Stimulated activated CD4-positive, alpha-beta T cell treated with anti-CD3 and anti-CD28 coated beads, Interleukin-15, amount 100 ng/mL, for 48 hours (primary cell): ENCODE results near the gene PIR.

Experiments used
- DNase-seq, 2 donors: peaks; one replicate each; pipeline ENCODE4 v3.0.0-alpha.2; 2020; ENCODE audit warnings: low read depth in 2 of 2

Gene PIR

GRCh38 chrX:15493118-15493962 lies at the start of gene PIR:
Gene PIR (minus strand): TSS chrX:15493333. CDS start chrX:15491257, 2,076 bp downstream.
- DNase-seq = peak in 1 of 2 donors; percentile 52

- DNase-seq = no peak
Observed at GRCh38 chrX:15530318-15530717, 37.2 kb upstream of the PIR start.

- DNase-seq = no peak
Observed at GRCh38 chrX:15529165-15529564, 36.0 kb upstream of the PIR start.

DNA sequence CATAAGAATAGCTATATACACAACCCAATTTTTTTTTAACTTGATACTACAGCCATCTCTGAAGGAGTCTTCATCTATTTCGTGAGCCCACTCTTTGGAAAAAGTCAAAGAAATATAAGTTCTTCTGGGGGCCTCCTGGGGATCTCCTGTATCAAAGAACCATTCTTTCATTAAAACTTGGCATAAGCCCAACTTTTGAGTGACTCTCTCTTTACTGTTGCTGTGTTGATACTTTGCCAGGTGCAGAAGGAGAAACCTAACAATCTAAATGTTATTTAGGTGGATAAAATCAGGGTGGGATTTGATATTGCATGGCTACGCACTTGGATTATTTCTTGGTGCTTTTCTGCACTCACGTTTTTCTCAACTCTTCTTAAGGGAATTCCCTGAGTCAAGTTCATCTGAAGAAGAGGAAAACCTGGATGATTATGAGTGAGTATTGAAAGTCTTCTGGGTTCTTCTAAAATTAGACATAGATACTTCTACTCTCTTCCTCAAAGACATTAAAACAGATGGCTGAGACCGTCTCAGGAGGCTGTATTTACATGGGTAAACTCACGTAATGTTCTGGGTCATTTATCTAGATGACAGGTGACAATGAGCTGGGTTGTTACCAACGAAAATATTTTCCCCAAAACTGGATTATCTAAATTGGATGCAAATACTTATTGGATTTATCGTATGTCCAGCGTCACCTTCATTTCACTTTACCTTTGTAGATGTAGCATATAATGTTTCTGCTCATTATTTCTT lies 32.7 kb upstream of the PIR start:
- no peak for DNase-seq

- no peak for DNase-seq
Observed at GRCh38 chrX:15524417-15524816, 31.3 kb upstream of the PIR start.

DNA sequence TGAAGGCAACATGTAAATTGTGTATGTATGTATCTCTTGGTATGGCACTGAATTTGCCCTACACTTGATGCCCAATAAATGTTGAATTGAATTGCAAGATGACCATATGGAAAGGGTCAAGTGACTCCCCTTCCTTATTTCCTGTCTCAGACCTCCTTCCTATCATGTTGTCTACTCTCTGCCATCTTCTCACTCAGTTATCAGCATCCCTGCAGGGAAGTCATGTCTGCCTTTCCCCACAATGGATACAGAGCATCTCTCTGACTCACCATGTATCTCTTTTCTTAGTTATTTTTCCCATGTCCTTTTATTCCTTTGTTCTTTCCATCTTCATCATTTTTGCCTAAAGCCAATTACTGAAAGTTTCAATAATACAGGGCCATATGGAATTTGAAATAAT lies 30.0 kb upstream of the PIR start:
- DNase-seq = no peak

DNA sequence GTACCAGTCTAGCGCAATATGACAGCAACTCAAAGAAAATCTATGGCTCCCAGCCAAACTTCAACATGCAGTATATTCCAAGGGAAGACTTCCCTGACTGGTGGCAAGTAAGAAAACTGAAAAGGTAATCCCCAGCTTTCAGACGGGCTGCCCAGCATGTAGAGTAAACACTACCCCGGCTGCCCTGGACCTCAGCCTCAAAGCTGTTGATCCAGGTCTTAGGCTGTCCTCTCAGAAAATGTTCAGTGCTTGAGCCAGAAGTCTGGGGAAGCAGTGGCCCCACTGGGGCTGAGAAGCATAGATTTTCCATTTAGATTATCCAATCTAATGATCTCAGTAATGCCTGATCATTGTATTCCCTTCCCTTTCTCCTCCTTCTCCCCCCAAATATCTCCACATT lies 29.3 kb upstream of the PIR start:
- DNase-seq = no peak

DNA sequence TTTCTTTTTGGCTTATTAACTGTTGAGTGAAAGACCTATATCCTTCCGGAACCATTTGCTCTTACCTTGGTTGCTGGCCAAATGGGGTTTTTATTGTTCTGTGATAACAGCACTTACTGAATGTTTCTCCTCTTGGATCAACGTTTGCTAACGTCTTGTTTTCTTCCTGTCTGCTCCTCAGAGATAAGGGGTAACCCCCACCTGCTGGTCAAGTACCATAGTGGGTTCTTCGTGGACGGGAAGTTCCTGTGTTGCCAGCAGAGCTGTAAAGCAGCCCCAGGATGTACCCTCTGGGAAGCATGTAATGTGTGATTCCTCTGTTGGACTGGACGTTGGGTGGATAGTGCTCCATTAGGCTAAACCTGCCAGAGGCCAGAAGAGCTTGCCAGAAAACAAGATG lies 22.8 kb upstream of the PIR start:
- DNase-seq = no peak

- no peak for DNase-seq
Observed at GRCh38 chrX:15514279-15514678, 21.1 kb upstream of the PIR start.

DNA sequence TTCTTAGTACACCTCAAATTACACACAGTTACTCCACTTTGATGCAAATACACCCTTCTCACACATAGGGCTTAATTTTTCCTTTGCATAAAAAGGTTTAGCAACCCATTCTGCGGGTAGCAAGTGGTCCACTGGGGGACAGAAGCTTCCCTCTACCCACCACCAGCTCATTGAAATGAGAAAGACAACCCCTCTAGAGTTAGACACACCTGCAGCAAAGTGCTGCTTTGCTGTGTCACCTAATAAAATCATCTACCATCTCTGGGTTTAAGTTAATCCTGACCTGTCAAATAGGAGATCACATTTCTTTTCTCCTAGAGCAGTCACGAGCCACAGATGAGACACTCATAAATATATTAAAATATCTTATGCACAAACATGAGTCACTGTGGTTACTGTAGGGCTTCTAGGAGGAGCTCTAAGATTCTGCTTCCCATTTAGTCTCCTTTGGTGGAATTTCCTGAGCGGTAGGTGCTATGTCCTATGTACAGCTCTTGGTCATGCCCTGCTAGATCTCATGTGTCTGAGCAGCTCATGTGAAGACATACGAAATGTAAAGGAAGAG lies 19.4 kb upstream of the PIR start:
- no peak for DNase-seq

DNA sequence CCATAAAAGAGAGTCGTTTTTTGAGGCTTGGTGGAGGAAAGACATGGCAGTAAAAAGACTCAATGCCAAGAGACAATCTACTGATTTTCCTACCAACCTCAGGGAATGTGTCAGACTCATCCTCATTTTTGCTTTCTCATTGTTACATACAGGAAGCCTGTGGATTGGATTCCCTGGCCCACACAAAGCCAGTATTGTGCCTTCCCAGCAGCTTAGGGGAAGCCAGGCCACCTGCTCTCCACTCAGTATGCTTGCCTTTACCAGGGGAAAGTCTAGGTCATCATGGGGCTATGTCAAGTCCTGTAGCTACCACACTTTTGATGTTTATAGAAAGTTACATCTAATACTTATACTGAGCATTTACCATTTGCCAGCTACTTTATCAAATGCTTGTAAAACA lies 18.4 kb upstream of the PIR start:
- no peak for DNase-seq

- DNase-seq = no peak
Observed at GRCh38 chrX:15509845-15510244, 16.7 kb upstream of the PIR start.

GRCh38 chrX:15507005-15507404 lies 13.9 kb upstream of the PIR start:
- DNase-seq = no peak

GRCh38 chrX:15505101-15505500 lies 12.0 kb upstream of the PIR start:
- DNase-seq = no peak

- DNase-seq = no peak
Observed at GRCh38 chrX:15504661-15505060, 11.5 kb upstream of the PIR start.

- no peak for DNase-seq
Observed at GRCh38 chrX:15501506-15501905, 8.4 kb upstream of the PIR start.

DNA sequence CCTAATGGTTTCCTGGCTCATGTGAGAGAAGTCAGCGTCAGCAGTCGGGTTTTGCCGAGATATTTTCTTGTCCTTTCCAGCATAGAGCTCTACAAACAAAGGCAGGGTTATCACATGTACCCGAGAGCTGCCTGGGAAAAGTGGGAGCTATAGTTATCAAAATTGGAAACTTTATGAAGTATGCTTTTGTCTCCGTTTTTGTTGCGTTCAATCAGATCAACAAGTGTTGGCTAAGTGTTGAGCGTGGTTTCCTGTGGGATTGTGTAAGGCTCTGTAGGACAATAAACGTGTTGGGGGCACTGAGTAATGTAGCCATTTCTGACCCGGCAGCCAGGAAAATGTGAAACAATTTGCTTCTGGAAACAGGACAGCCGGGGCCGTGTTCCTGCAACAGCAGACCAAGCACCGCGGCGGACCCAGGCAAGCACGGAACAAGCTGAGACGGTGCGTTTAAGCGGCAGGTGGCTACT lies 7.4 kb upstream of the PIR start, which contains the start of gene BMX:
TSS of gene BMX (plus strand) at position 311 of the 470 bp plus-strand sequence. CDS start 7,547 bp downstream, outside the sequence.
- no peak for DNase-seq

DNA sequence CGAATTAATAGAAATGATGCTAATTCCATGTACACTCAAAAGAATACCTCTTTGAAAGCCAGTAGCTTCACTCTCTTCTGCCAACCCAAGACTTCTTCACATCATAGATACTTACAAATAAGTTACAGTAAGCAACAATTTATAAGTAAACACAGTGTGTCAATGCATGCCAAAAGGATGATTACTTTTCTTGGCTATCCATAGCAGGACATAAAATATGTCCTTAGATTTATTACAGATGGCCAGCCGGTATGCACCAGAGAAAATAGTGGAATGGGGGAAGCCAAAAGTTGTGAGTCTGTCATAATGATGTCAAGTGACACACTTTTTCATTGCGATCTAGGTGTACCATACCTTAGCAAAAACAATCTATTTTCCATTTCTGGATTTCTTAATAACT lies 6.8 kb upstream of the PIR start:
- DNase-seq = no peak

- DNase-seq = no peak
Observed at GRCh38 chrX:15498741-15499140, 5.6 kb upstream of the PIR start.

DNA sequence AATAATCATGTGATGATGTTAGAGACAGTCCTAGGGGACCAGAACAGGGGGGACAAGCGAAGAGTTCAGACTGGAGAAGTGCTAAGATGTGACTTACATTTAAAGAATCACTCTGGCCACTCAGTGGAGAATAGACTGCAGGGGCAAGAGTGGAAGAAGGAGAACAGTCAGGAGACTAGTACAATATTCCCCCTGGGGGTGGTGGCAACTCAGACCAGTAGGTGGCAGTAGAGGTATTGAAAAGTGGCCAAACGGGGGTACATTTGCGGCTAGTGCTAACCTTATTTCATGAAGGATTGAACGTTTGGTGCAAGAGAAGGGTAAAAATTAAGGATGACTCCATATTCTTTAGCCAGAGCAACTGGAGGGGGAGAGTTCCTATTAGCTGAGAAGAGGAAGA lies 4.7 kb upstream of the PIR start:
- peak in 1 of 2 donors; percentile 31 for DNase-seq

DNA sequence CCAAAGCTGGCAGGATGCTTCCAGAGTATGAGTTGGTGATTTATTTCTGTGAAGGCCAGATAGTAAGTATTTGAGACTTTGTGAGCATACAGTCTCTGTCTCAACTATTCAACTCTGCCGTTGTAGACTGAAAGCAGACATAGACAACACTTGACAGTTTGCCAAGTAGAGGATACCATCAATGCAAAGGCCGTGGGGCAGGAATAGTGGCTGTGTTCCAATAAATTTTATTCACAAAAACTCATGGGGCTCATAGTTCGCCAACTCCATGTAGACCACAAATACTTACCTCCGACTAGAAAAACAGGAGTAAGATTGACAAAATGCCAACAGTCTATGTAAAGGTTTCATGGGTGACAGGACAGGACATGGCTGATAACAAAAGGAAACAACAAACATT lies 3.7 kb upstream of the PIR start:
- no peak for DNase-seq

DNA sequence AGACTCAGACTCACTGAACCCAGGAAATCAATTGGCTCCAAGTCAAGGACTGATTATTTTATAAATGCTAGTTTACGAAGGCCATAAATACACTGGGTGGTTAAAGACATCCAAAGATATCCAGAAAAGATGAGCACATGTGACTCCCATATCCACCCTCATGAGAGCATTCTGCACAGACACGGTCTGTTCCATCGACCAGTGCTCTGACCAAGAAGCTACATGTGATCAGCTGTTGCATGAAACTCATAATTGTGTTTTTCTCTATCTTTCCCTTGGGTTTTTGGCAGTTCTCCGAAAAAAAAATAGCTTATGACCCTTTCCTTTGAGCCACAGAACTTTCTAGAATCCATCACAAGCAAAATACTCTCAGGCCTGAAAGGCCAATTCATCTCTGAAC lies 2.7 kb upstream of the PIR start:
- no peak for DNase-seq

- DNase-seq = no peak
Observed at GRCh38 chrX:15492469-15492868, 664 bp downstream of the PIR start.
